HFF-Myc (cell line): ENCODE data around the gene CHRM2.

Source experiments
- DNase-seq: peaks from one replicate; pipeline ENCODE4 v3.0.0-alpha.2; 2011; ENCODE audit warnings: low read depth; ENCODE audit errors: extremely low read depth
- H3K4me3 ChIP-seq: replicated peaks from 2 replicates; pipeline ENCODE4 v1.5.1; 2011; ENCODE audit warnings: low read depth, mild to moderate bottlenecking, control low read depth, low read length
- CTCF ChIP-seq: IDR thresholded peaks from 2 replicates; pipeline ENCODE4 v1.5.1; 2012; ENCODE audit warnings: mild to moderate bottlenecking, low read depth, low read length, control low read depth; ENCODE audit errors: missing control alignments

CHRM2 gene

GRCh38 chr7:137045573-137045972, 177.1 kb downstream of the CHRM2 start:
- H3K4me3 ChIP-seq: no peak overlapping the region
- no peak for TF ChIP-seq CTCF
- no peak for DNase-seq

GRCh38 chr7:137069249-137069963, 201.0 kb downstream of the CHRM2 start:
- DNase-seq: no peak
- no peak overlapping the region for H3K4me3 ChIP-seq
- no peak for TF ChIP-seq CTCF
